Neural crest cell (in vitro differentiated cells): ENCODE measurements around the gene TMEM79. TPM values are rescaled to one million over a fixed set of nuclear protein-coding genes. Genes with fewer than 3 reads are reported as not detected.

Source experiments
- DNase-seq: peaks from one replicate; pipeline ENCODE4 v3.0.0; 2021; ENCODE audit warnings: low read depth, mixed read lengths, low spot score
- H3K27ac Mint-ChIP-seq: one replicate; pipeline ENCODE4 v1.8.0; 2021; ENCODE audit warnings: mild to moderate bottlenecking, mixed read lengths; ENCODE audit not compliant: unreplicated experiment
- H3K27me3 Mint-ChIP-seq: 2 replicates; pipeline ENCODE4 v1.8.0; 2021; ENCODE audit warnings: low read depth, mild to moderate bottlenecking, mixed read lengths
- H3K36me3 Mint-ChIP-seq: 2 replicates; pipeline ENCODE4 v1.8.0; 2021; ENCODE audit warnings: low read depth, mild to moderate bottlenecking, mixed read lengths
- H3K4me1 Mint-ChIP-seq: 2 replicates; pipeline ENCODE4 v1.8.0; 2021; ENCODE audit warnings: mixed read lengths
- H3K4me3 Mint-ChIP-seq: one replicate; pipeline ENCODE4 v1.8.0; 2021; ENCODE audit warnings: mild to moderate bottlenecking, mixed read lengths
- H3K9me3 Mint-ChIP-seq: 2 replicates; pipeline ENCODE4 v1.8.0; 2021; ENCODE audit warnings: mixed read lengths
- total RNA-seq: library from RNA; stranded (reverse); gene quantifications from 2 replicates; pipeline ENCODE4 v1.2.1, GENCODE V29; 2021
- TF ChIP-seq, protein P1 (sequence below): fragments of 200-600 bp; sonication (generic); conservative IDR thresholded peaks from 2 replicates; pipeline ENCODE4 v1.5.0; 2021; ENCODE audit warnings: antibody characterized with exemption, mild to moderate bottlenecking

Gene TMEM79
- total RNA-seq, 1 donor from 2014 or later = 4.6 TPM

- Mint-ChIP-seq H3K27ac (no peak within 1 kb of the TSS), H3K9me3 (no peaks in the 10 kb centered on the region), H3K4me1 (peaks cover 15% of the 10 kb centered on the region), H3K4me3 (peak within 1 kb of the TSS; percentile 49), H3K27me3 (no peaks in the 10 kb centered on the region), H3K36me3 (no peaks in the 10 kb centered on the region)
- TF ChIP-seq, protein P1, sequence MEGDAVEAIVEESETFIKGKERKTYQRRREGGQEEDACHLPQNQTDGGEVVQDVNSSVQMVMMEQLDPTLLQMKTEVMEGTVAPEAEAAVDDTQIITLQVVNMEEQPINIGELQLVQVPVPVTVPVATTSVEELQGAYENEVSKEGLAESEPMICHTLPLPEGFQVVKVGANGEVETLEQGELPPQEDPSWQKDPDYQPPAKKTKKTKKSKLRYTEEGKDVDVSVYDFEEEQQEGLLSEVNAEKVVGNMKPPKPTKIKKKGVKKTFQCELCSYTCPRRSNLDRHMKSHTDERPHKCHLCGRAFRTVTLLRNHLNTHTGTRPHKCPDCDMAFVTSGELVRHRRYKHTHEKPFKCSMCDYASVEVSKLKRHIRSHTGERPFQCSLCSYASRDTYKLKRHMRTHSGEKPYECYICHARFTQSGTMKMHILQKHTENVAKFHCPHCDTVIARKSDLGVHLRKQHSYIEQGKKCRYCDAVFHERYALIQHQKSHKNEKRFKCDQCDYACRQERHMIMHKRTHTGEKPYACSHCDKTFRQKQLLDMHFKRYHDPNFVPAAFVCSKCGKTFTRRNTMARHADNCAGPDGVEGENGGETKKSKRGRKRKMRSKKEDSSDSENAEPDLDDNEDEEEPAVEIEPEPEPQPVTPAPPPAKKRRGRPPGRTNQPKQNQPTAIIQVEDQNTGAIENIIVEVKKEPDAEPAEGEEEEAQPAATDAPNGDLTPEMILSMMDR = no peak
- no peak for DNase-seq
These were observed 14.8 kb downstream of the TMEM79 start, which contains the start of gene VHLL for GRCh38 chr1:156298852-156299357. VHLL (minus strand) TSS chr1:156299307; CDS start chr1:156299189, 118 bp downstream.

GRCh38 chr1:156303241-156303640 is 19.1 kb downstream of the TMEM79 start:
- H3K4me3 Mint-ChIP-seq = no peak overlapping the region
- TF ChIP-seq, protein P1 = no peak
- no peak for DNase-seq
- no peak overlapping the region for H3K27ac Mint-ChIP-seq
- H3K27me3 Mint-ChIP-seq = no peaks in the 10 kb centered on the region
- no peaks in the 10 kb centered on the region for H3K9me3 Mint-ChIP-seq
- peaks cover 9% of the 10 kb centered on the region for H3K36me3 Mint-ChIP-seq
- no peaks in the 10 kb centered on the region for H3K4me1 Mint-ChIP-seq

DNA sequence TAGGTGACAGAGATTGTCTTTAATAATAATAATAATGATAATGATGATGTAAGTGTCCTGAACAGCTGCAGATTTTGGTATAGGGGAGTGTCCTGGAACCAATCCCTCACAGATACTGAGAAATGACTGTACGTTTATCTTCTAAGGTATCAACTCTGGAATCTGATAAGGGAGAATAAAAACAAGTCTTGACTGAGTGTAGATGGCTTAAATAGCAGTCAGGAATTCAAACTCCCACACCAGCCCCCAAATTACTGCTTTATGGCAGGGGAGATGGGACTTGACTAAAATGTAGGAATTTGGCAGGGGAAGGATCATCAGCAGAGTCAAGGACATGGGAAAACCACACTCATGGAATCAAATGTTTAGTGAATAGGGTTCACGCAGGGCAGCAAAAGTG is 21.1 kb downstream of the TMEM79 start:
- Mint-ChIP-seq H3K27ac (no peak overlapping the region), H3K4me3 (no peak overlapping the region), H3K9me3 (no peaks in the 10 kb centered on the region), H3K36me3 (peaks cover 10% of the 10 kb centered on the region), H3K4me1 (no peaks in the 10 kb centered on the region), H3K27me3 (no peaks in the 10 kb centered on the region)
- DNase-seq = no peak
- TF ChIP-seq, protein P1 = no peak

GRCh38 chr1:156308078-156308477 is 24.0 kb downstream of the TMEM79 start:
- Mint-ChIP-seq H3K36me3 (peaks cover 13% of the 10 kb centered on the region), H3K4me1 (no peaks in the 10 kb centered on the region), H3K27me3 (no peaks in the 10 kb centered on the region), H3K9me3 (no peaks in the 10 kb centered on the region), H3K4me3 (no peak overlapping the region), H3K27ac (no peak overlapping the region)
- DNase-seq = no peak
- TF ChIP-seq, protein P1 = no peak

- Mint-ChIP-seq H3K27ac (no peak overlapping the region), H3K4me1 (no peaks in the 10 kb centered on the region), H3K36me3 (peaks cover 17% of the 10 kb centered on the region), H3K4me3 (no peak overlapping the region), H3K9me3 (no peaks in the 10 kb centered on the region), H3K27me3 (no peaks in the 10 kb centered on the region)
- no peak for DNase-seq
- TF ChIP-seq, protein P1 = no peak
These were observed 26.8 kb downstream of the TMEM79 start for GRCh38 chr1:156310962-156311361.
